ENCODE measurements around the gene ZFYVE9. TPM values are rescaled to one million over a fixed set of nuclear protein-coding genes. Genes with fewer than 3 reads are reported as not detected.
A peak's percentile ranks its signal among the peaks of the same experiment; 100 is the strongest.

ZFYVE9 gene
- total and polyA plus RNA-seq, 2 of the 13 experiments (the other 11 are each of a cell fraction or from before 2014, with no cell fraction given): 9.2 to 19.8 TPM

GRCh38 chr1:52142220-52143183, 613 bp downstream of the ZFYVE9 start (continued):
- no peak for TF ChIP-seq AHDC1 (CRISPR knock-in tag; IDR thresholded peaks at IDR 0.05; ENCODE audit: borderline replicate concordance)
- TF ChIP-seq SRSF1 (optimal IDR thresholded peaks at IDR 0.05; ENCODE audit: low read depth, low read length): no peak
- TF ChIP-seq PATZ1 (CRISPR knock-in tag; IDR thresholded peaks at IDR 0.05): peak; percentile 41
- TF ChIP-seq ZSCAN31 (CRISPR knock-in tag; IDR thresholded peaks at IDR 0.05; ENCODE audit: low read depth): no peak; the same call in 1 of the 2 replicates
- TF ChIP-seq ZNF564 (CRISPR knock-in tag; IDR thresholded peaks at IDR 0.05): no peak
- no peak for TF ChIP-seq FOXK1 (CRISPR knock-in tag; IDR thresholded peaks at IDR 0.05; ENCODE audit: borderline replicate concordance, low read depth)
- 0 out of 2 replicates have a peak, but pooled peaks have one; percentile 18 for TF ChIP-seq FLYWCH1 (CRISPR knock-in tag; IDR thresholded peaks at IDR 0.05)
- peak; percentile 75 for TF ChIP-seq KDM2A (CRISPR knock-in tag; IDR thresholded peaks at IDR 0.05; ENCODE audit: borderline replicate concordance, low read depth)
- no peak for TF ChIP-seq WIZ (CRISPR knock-in tag; IDR thresholded peaks at IDR 0.05)
- TF ChIP-seq CCDC6 (CRISPR knock-in tag; IDR thresholded peaks at IDR 0.05): no peak
- TF ChIP-seq BCLAF1 (IDR thresholded peaks at IDR 0.05): no peak
- TF ChIP-seq ZBTB38 (CRISPR knock-in tag; IDR thresholded peaks at IDR 0.05): no peak
- TF ChIP-seq HOXA3 (CRISPR knock-in tag; IDR thresholded peaks at IDR 0.05): no peak
- no peak for TF ChIP-seq ZBTB33 (CRISPR knock-in tag; IDR thresholded peaks at IDR 0.05)
- TF ChIP-seq CHD4 (IDR thresholded peaks at IDR 0.05; ENCODE audit: borderline replicate concordance, low read length): no peak
- TF ChIP-seq CBX5 (CRISPR knock-in tag; IDR thresholded peaks at IDR 0.05; ENCODE audit: borderline replicate concordance): no peak

Data from HepG2 (cell line).